Glutamatergic neuron (in vitro differentiated cells): ENCODE results near the gene GSAP. TPM values are rescaled to one million over a fixed set of nuclear protein-coding genes. Genes with fewer than 3 reads are reported as not detected.

Experiments
- DNase-seq: peaks from one replicate; pipeline ENCODE4 v3.0.0; 2022
- H3K27ac Mint-ChIP-seq: one replicate; pipeline ENCODE4 v1.8.0; 2020; ENCODE audit warnings: mild to moderate bottlenecking, mixed read lengths, inconsistent platforms; ENCODE audit not compliant: unreplicated experiment
- H3K27me3 Mint-ChIP-seq: one replicate; pipeline ENCODE4 v1.8.0; 2020; ENCODE audit warnings: mild to moderate bottlenecking, moderate library complexity, mixed read lengths, inconsistent platforms; ENCODE audit not compliant: unreplicated experiment
- H3K36me3 Mint-ChIP-seq: one replicate; pipeline ENCODE4 v1.8.0; 2020; ENCODE audit warnings: mild to moderate bottlenecking, mixed read lengths, inconsistent platforms; ENCODE audit not compliant: unreplicated experiment
- H3K4me1 Mint-ChIP-seq: one replicate; pipeline ENCODE4 v1.8.0; 2020; ENCODE audit warnings: mild to moderate bottlenecking, low read depth, mixed read lengths, inconsistent platforms; ENCODE audit not compliant: unreplicated experiment
- H3K4me3 Mint-ChIP-seq: one replicate; pipeline ENCODE4 v1.8.0; 2020; ENCODE audit warnings: mild to moderate bottlenecking, mixed read lengths, inconsistent platforms; ENCODE audit not compliant: unreplicated experiment
- H3K9me3 Mint-ChIP-seq: one replicate; pipeline ENCODE4 v1.8.0; 2020; ENCODE audit warnings: mild to moderate bottlenecking, moderate library complexity, mixed read lengths, inconsistent platforms; ENCODE audit not compliant: unreplicated experiment
- total RNA-seq: library from RNA; stranded (reverse); fragmentation: NEBNext Ultra II Directional; extraction: Animal tissue kit (Norgen Biotek cat#: 25700); gene quantifications from one replicate; pipeline ENCODE4 v1.2.1, GENCODE V29; 2021; ENCODE audit not compliant: unreplicated experiment
- TF ChIP-seq, protein P1 (sequence below): fragments of 200-600 bp; sonication (generic); IDR thresholded peaks from one replicate; pipeline ENCODE4 v1.5.0; 2021; ENCODE audit not compliant: partially characterized antibody, unreplicated experiment

The GSAP gene
- total RNA-seq, 1 donor from 2014 or later, result 0.76 TPM

- Mint-ChIP-seq H3K27me3 (peaks cover 2% of the 10 kb centered on the region), H3K9me3 (no peaks in the 10 kb centered on the region), H3K4me1 (peaks cover 4% of the 10 kb centered on the region), H3K4me3 (no peak overlapping the region), H3K36me3 (no peaks in the 10 kb centered on the region), H3K27ac (no peak overlapping the region)
- DNase-seq, result no peak
- TF ChIP-seq, protein P1, sequence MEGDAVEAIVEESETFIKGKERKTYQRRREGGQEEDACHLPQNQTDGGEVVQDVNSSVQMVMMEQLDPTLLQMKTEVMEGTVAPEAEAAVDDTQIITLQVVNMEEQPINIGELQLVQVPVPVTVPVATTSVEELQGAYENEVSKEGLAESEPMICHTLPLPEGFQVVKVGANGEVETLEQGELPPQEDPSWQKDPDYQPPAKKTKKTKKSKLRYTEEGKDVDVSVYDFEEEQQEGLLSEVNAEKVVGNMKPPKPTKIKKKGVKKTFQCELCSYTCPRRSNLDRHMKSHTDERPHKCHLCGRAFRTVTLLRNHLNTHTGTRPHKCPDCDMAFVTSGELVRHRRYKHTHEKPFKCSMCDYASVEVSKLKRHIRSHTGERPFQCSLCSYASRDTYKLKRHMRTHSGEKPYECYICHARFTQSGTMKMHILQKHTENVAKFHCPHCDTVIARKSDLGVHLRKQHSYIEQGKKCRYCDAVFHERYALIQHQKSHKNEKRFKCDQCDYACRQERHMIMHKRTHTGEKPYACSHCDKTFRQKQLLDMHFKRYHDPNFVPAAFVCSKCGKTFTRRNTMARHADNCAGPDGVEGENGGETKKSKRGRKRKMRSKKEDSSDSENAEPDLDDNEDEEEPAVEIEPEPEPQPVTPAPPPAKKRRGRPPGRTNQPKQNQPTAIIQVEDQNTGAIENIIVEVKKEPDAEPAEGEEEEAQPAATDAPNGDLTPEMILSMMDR, result no peak
Measured at GRCh38 chr7:77353407-77353721, 62.8 kb downstream of the GSAP start.

DNA sequence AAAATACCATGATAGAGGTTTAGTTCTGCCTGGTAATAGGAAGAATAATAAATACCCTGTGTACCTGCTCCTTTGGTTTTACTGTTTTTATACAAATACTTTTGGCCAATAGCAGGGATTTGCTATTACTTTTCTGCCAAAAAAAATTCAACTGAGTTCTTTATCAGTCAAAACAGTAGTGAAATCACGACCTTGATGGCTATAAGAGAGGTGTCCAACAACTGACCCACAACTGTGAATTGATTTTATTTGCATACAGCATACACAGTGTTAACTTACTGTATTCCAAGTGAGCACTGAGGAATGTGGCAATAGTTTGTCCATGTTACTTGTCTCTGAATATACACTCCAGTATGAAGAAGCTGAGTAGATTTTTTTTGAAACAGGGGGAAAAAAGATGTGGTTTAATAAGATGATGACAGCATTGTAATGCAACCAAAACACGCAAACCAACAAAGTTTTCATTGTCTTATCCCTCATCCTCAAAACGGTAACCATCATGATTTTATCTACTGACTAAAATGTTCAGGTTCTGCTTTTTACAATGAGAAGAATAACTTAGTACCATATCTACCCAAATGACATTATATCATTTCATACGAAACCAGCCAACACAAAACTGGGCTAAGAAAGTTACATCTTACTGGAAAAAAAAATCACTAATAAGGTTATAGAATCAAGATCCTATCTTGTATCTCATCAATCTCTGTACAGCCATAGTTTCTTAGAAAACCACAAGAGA is 63.3 kb downstream of the GSAP start:
- peaks cover 4% of the 10 kb centered on the region for H3K4me1 Mint-ChIP-seq
- peaks cover 3% of the 10 kb centered on the region for H3K27me3 Mint-ChIP-seq
- H3K36me3 Mint-ChIP-seq, result no peaks in the 10 kb centered on the region
- TF ChIP-seq, protein P1, result no peak
- no peak overlapping the region for H3K4me3 Mint-ChIP-seq
- DNase-seq, result no peak
- no peaks in the 10 kb centered on the region for H3K9me3 Mint-ChIP-seq
- no peak overlapping the region for H3K27ac Mint-ChIP-seq

DNA sequence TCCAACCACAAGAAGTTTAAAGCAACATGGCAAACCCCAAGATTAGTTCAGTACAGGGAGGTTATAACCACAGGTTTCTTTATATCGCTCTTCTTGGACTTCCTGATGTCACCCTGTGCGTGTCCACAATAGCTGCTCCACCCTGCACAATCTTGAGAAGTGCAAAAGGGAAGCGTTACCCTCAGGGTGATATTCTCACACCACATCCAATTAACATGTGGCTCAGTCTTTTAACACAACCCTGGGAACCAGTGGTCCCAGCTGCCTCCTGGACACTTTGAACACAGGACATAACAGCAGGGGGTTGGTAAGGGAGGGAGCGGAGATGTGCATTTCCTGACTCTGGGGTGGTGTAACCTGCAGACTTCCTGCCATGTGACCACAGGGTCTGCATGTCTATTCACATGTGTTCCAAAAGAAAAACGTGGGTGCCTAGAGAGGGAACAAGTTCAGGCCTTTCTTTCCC is 64.6 kb downstream of the GSAP start:
- Mint-ChIP-seq H3K36me3 (no peaks in the 10 kb centered on the region), H3K4me1 (peaks cover 4% of the 10 kb centered on the region), H3K27ac (no peak overlapping the region), H3K9me3 (no peaks in the 10 kb centered on the region), H3K27me3 (peaks cover 3% of the 10 kb centered on the region), H3K4me3 (no peak overlapping the region)
- TF ChIP-seq, protein P1, result no peak
- no peak for DNase-seq

DNA sequence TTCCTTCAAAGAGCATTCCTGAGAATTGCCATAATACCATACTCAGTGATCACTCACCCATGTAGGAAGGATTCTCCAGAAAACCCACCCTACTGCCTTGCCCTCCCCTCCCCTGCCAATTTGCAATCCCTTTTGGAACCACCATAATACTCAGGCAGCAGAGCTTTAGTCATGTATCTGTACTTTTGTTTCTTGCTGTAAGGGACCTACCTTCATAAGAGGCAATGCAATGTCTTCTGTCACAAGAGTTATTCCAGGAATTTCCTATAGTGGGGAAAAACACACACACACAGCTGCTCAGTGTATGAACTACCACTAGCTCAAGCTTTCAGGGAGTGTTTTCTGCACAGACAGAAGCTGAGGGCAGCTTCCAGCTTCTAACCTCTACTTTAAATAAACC is 67.0 kb downstream of the GSAP start:
- Mint-ChIP-seq H3K4me3 (no peak overlapping the region), H3K27ac (no peak overlapping the region), H3K27me3 (peaks cover 3% of the 10 kb centered on the region), H3K9me3 (no peaks in the 10 kb centered on the region), H3K36me3 (no peaks in the 10 kb centered on the region), H3K4me1 (peaks cover 4% of the 10 kb centered on the region)
- no peak for DNase-seq
- TF ChIP-seq, protein P1, result no peak

GRCh38 chr7:77348371-77348813 is 67.8 kb downstream of the GSAP start:
- no peak overlapping the region for H3K4me3 Mint-ChIP-seq
- H3K27me3 Mint-ChIP-seq, result peaks cover 3% of the 10 kb centered on the region
- no peaks in the 10 kb centered on the region for H3K36me3 Mint-ChIP-seq
- H3K9me3 Mint-ChIP-seq, result no peaks in the 10 kb centered on the region
- DNase-seq, result no peak
- TF ChIP-seq, protein P1, result no peak
- peaks cover 4% of the 10 kb centered on the region for H3K4me1 Mint-ChIP-seq
- H3K27ac Mint-ChIP-seq, result no peak overlapping the region
